Nephron (organoid): ENCODE measurements around the gene HIP1.
A peak's percentile ranks its signal among the peaks of the same experiment; 100 is the strongest.

Source experiments
- H3K27ac Mint-ChIP-seq, 3 experiments: 2 replicates each; pipeline ENCODE4 v1.8.0; 2020; ENCODE audit warnings: mixed read lengths in 3 of 3, mild to moderate bottlenecking in 2 of 3, moderate library complexity in 1 of 3
- H3K27me3 Mint-ChIP-seq: 2 replicates; pipeline ENCODE4 v1.8.0; 2021; ENCODE audit warnings: low read depth, mild to moderate bottlenecking, moderate library complexity, mixed read lengths
- H3K36me3 Mint-ChIP-seq: 2 replicates; pipeline ENCODE4 v1.8.0; 2020; ENCODE audit warnings: low read depth, mixed read lengths
- H3K4me1 Mint-ChIP-seq: 2 replicates; pipeline ENCODE4 v1.8.0; 2020; ENCODE audit warnings: mixed read lengths
- H3K4me3 Mint-ChIP-seq, 3 experiments: 2 replicates each; pipeline ENCODE4 v1.8.0; 2020; ENCODE audit warnings: mild to moderate bottlenecking in 3 of 3, mixed read lengths in 3 of 3, moderate library complexity in 2 of 3
- H3K9me3 Mint-ChIP-seq: 2 replicates; pipeline ENCODE4 v1.8.0; 2020; ENCODE audit warnings: mixed read lengths
- CTCF ChIP-seq, 3 experiments: fragments of 200-600 bp; sonication (generic); IDR thresholded peaks; one replicate each; pipeline ENCODE4 v1.5.0; 2021; ENCODE audit warnings: antibody characterized with exemption in 3 of 3; ENCODE audit not compliant: unreplicated experiment in 3 of 3

HIP1 gene

GRCh38 chr7:75756991-75757676 is 18.4 kb upstream of the HIP1 start:
- Mint-ChIP-seq H3K9me3 (no peaks in the 10 kb centered on the region), H3K27ac (no peak overlapping the region), H3K36me3 (no peaks in the 10 kb centered on the region), H3K27me3 (peaks cover 3% of the 10 kb centered on the region), H3K4me3 (no peak overlapping the region), H3K4me1 (peaks cover under 1% of the 10 kb centered on the region)
- peak; percentile 23 to 29 (median 28) for TF ChIP-seq CTCF (IDR thresholded peaks at IDR 0.05; ENCODE audit: unreplicated experiment in 3 of 3)

- Mint-ChIP-seq H3K4me1 (no peaks in the 10 kb centered on the region), H3K27ac (no peak overlapping the region), H3K9me3 (no peaks in the 10 kb centered on the region), H3K27me3 (peaks cover 3% of the 10 kb centered on the region), H3K36me3 (no peaks in the 10 kb centered on the region), H3K4me3 (no peak overlapping the region)
- TF ChIP-seq CTCF (IDR thresholded peaks at IDR 0.05; ENCODE audit: unreplicated experiment in 3 of 3), result no peak
Measured at GRCh38 chr7:75756206-75756990, 17.7 kb upstream of the HIP1 start.

GRCh38 chr7:75743455-75743859 is 4.7 kb upstream of the HIP1 start:
- no peak overlapping the region for H3K27ac Mint-ChIP-seq
- H3K9me3 Mint-ChIP-seq, result no peaks in the 10 kb centered on the region
- no peaks in the 10 kb centered on the region for H3K36me3 Mint-ChIP-seq
- TF ChIP-seq CTCF (IDR thresholded peaks at IDR 0.05; ENCODE audit: unreplicated experiment in 3 of 3), result no peak
- H3K4me1 Mint-ChIP-seq, result peaks cover 5% of the 10 kb centered on the region
- peaks cover 19% of the 10 kb centered on the region for H3K27me3 Mint-ChIP-seq
- H3K4me3 Mint-ChIP-seq, result peak overlapping the region in 2 of 3 experiments; percentile 21 to 25

- Mint-ChIP-seq H3K9me3 (no peaks in the 10 kb centered on the region), H3K4me3 (peak overlapping the region; percentile 46 to 54 (median 53)), H3K36me3 (no peaks in the 10 kb centered on the region), H3K27ac (peak overlapping the region in 2 of 3 experiments; percentile 3 to 5), H3K27me3 (peaks cover 19% of the 10 kb centered on the region), H3K4me1 (peaks cover 15% of the 10 kb centered on the region)
- no peak for TF ChIP-seq CTCF (IDR thresholded peaks at IDR 0.05; ENCODE audit: unreplicated experiment in 3 of 3)
Measured at GRCh38 chr7:75740846-75741497, 2.2 kb upstream of the HIP1 start.

- TF ChIP-seq CTCF (IDR thresholded peaks at IDR 0.05; ENCODE audit: unreplicated experiment in 3 of 3), result no peak
- Mint-ChIP-seq H3K36me3 (no peaks in the 10 kb centered on the region), H3K9me3 (no peaks in the 10 kb centered on the region), H3K4me3 (peak overlapping the region; percentile 94 to 95 (median 95)), H3K27me3 (peaks cover 16% of the 10 kb centered on the region), H3K4me1 (peaks cover 16% of the 10 kb centered on the region), H3K27ac (peak overlapping the region; percentile 57 to 81 (median 67))
Measured at GRCh38 chr7:75739796-75740672, 1.3 kb upstream of the HIP1 start.
